HepG2 (cell line): ENCODE data around the gene OSBPL10. TPM values are rescaled to one million over a fixed set of nuclear protein-coding genes. Genes with fewer than 3 reads are reported as not detected.

Source experiments
- ARID3A ChIP-seq: IDR thresholded peaks from 2 replicates; pipeline ENCODE4 v1.6.1; 2012; ENCODE audit warnings: low read depth, low read length, improper control_type of control experiment
- ATM ChIP-seq: fragments of 450-650 bp; IDR thresholded peaks from 2 replicates; pipeline ENCODE4 v1.7.1; 2017; ENCODE audit warnings: mild to moderate bottlenecking, borderline replicate concordance
- FOXO4 ChIP-seq: sonication (generic); formaldehyde crosslinking; conservative IDR thresholded peaks from 2 replicates; pipeline ENCODE4 v1.8.1; 2023; ENCODE audit warnings: missing genetic modification reagents
- FOXP4 ChIP-seq: sonication (generic); formaldehyde crosslinking; IDR thresholded peaks from 2 replicates; pipeline ENCODE4 v1.4.0; 2020; ENCODE audit warnings: missing genetic modification reagents
- GATAD2A ChIP-seq: IDR thresholded peaks from 2 replicates; pipeline ENCODE4 v1.6.1; 2016
- HMGXB3 ChIP-seq: sonication (generic); formaldehyde crosslinking; IDR thresholded peaks from 2 replicates; pipeline ENCODE4 v1.4.0; 2020; ENCODE audit warnings: missing genetic modification reagents, borderline replicate concordance
- MTF2 ChIP-seq: sonication (generic); formaldehyde crosslinking; IDR thresholded peaks from 2 replicates; pipeline ENCODE4 v1.5.0; 2020; ENCODE audit warnings: missing genetic modification reagents, borderline replicate concordance
- PAWR ChIP-seq: sonication (generic); formaldehyde crosslinking; IDR thresholded peaks from 2 replicates; pipeline ENCODE4 v1.4.0; 2020; ENCODE audit warnings: missing genetic modification reagents, mild to moderate bottlenecking, borderline replicate concordance
- SCMH1 ChIP-seq: sonication (generic); formaldehyde crosslinking; IDR thresholded peaks from 2 replicates; pipeline ENCODE4 v1.9.0; 2021; ENCODE audit warnings: missing genetic modification reagents, mild to moderate bottlenecking, borderline replicate concordance
- TFAP4 ChIP-seq: sonication (generic); IDR thresholded peaks from 2 replicates; pipeline ENCODE4 v1.6.1; 2016; ENCODE audit warnings: low read depth, borderline replicate concordance
- ZFX ChIP-seq: sonication (generic); formaldehyde crosslinking; IDR thresholded peaks from 2 replicates; pipeline ENCODE4 v1.4.0; 2020; ENCODE audit warnings: mild to moderate bottlenecking, low read depth, missing genetic modification reagents, moderate library complexity
- ZFY ChIP-seq: sonication (generic); formaldehyde crosslinking; IDR thresholded peaks from 2 replicates; pipeline ENCODE4 v1.4.0; 2020; ENCODE audit warnings: missing genetic modification reagents
- ZNF143 ChIP-seq: sonication (generic); formaldehyde crosslinking; IDR thresholded peaks from 2 replicates; pipeline ENCODE4 v1.4.0; 2020; ENCODE audit warnings: missing genetic modification reagents
- ZNF263 ChIP-seq: sonication (generic); formaldehyde crosslinking; IDR thresholded peaks from 2 replicates; pipeline ENCODE4 v1.4.0; 2020; ENCODE audit warnings: missing genetic modification reagents
- ZNF451 ChIP-seq: sonication (generic); formaldehyde crosslinking; IDR thresholded peaks from 2 replicates; pipeline ENCODE4 v1.5.0; 2020; ENCODE audit warnings: mild to moderate bottlenecking, missing genetic modification reagents
- ZNF800 ChIP-seq: sonication (generic); formaldehyde crosslinking; IDR thresholded peaks from 2 replicates; pipeline ENCODE4 v1.4.0; 2020; ENCODE audit warnings: missing genetic modification reagents
- polyA plus RNA-seq, 8 experiments: library from polyadenylated mRNA; depleted of rRNA in 3 of 8; stranded (reverse) in 7 of 8; unstranded in 1 of 8; fragments of >200 nt; fragmentation: Illumina TruSeq in 4 of 8; extraction: Trizol in 4 of 8; gene quantifications; 2 replicates each; pipeline versions ENCODE4 v1.2.1 to v1.2.3, GENCODE V29; 2011 to 2016; ENCODE audit warnings: low read depth in 4 of 8, missing spikeins in 1 of 8, mixed read lengths in 1 of 8; ENCODE audit not compliant: insufficient read depth in 1 of 8
- total RNA-seq, 5 experiments: library from RNA; depleted of rRNA; stranded (reverse); fragments of >200 nt; fragmentation: Illumina TruSeq; extraction: Trizol; gene quantifications; 2 replicates each; pipeline ENCODE4 v1.2.3, GENCODE V29; 2016; ENCODE audit warnings: low read depth in 1 of 5

OSBPL10 gene
- total and polyA plus RNA-seq, 2 of the 13 experiments (the other 11 are each of a cell fraction or from before 2014, with no cell fraction given): 10.3 to 28.6 TPM

- TF ChIP-seq ATM (0 out of 2 replicates have a peak, but pooled peaks have one; percentile 48), ZNF143 (CRISPR knock-in tag) (no peak), GATAD2A (CRISPR knock-in tag) (peak; percentile 33; the same call in 1 of the 2 replicates), ARID3A (peak; percentile 95), HMGXB3 (no peak), MTF2 (CRISPR knock-in tag) (no peak), ZNF451 (CRISPR knock-in tag) (no peak), ZNF263 (CRISPR knock-in tag) (no peak), ZFX (CRISPR knock-in tag) (no peak), FOXP4 (CRISPR knock-in tag) (no peak), SCMH1 (CRISPR knock-in tag) (no peak), ZFY (CRISPR knock-in tag) (no peak), ZNF800 (CRISPR knock-in tag) (no peak), TFAP4 (0 out of 2 replicates have a peak, but pooled peaks have one; percentile 46), FOXO4 (CRISPR knock-in tag) (no peak), PAWR (CRISPR knock-in tag) (no peak)
These were observed 259.4 kb downstream of the OSBPL10 start (continued) for GRCh38 chr3:31721676-31722075.
